ENCODE measurements around the gene PITX2.

DNA sequence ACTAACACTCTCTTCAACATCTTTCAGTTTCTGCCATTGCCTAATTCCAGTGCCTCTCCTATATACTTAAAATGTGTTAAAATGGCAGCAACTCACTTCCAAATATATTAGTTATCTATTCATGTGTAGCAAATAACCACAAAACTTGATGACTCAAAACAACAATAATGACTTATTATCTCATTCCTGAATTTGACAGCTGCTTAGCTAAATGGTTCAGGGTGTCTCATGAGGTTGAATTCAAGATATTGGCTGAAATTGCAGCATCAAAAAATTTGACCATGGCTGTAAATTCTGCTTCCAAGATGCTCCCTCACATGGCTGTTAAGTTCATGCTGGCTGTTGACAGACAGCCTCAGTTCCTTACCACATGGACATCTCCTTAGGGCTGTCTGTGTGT lies 25.3 kb downstream of the PITX2 start:
- no peak for TF ChIP-seq RFX5 (IDR thresholded peaks at IDR 0.05)
- TF ChIP-seq KDM1A (IDR thresholded peaks at IDR 0.05; ENCODE audit: low read depth) = no peak
- TF ChIP-seq, protein P1, sequence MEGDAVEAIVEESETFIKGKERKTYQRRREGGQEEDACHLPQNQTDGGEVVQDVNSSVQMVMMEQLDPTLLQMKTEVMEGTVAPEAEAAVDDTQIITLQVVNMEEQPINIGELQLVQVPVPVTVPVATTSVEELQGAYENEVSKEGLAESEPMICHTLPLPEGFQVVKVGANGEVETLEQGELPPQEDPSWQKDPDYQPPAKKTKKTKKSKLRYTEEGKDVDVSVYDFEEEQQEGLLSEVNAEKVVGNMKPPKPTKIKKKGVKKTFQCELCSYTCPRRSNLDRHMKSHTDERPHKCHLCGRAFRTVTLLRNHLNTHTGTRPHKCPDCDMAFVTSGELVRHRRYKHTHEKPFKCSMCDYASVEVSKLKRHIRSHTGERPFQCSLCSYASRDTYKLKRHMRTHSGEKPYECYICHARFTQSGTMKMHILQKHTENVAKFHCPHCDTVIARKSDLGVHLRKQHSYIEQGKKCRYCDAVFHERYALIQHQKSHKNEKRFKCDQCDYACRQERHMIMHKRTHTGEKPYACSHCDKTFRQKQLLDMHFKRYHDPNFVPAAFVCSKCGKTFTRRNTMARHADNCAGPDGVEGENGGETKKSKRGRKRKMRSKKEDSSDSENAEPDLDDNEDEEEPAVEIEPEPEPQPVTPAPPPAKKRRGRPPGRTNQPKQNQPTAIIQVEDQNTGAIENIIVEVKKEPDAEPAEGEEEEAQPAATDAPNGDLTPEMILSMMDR (IDR thresholded peaks at IDR 0.05) = no peak
- TF ChIP-seq EP300 (IDR thresholded peaks at IDR 0.05) = no peak
- TF ChIP-seq RAD21 (conservative IDR thresholded peaks at IDR 0.05 in 1 of 2, IDR thresholded peaks at IDR 0.05 in 1 of 2) = no peak
- TF ChIP-seq JUN (IDR thresholded peaks at IDR 0.05) = no peak
- TF ChIP-seq JUNB (IDR thresholded peaks at IDR 0.05) = no peak
- no peak for TF ChIP-seq FOSL2 (IDR thresholded peaks at IDR 0.05)
- TF ChIP-seq FOSL2 (CRISPR knock-in tag; IDR thresholded peaks at IDR 0.05) = no peak
- no peak for TF ChIP-seq MAX (IDR thresholded peaks at IDR 0.05)
- no peak for TF ChIP-seq POLR2A (IDR thresholded peaks at IDR 0.05; ENCODE audit: low read length)
- TF ChIP-seq RCOR1 (IDR thresholded peaks at IDR 0.05; ENCODE audit: low read depth, low read length) = no peak
- TF ChIP-seq, protein P2, sequence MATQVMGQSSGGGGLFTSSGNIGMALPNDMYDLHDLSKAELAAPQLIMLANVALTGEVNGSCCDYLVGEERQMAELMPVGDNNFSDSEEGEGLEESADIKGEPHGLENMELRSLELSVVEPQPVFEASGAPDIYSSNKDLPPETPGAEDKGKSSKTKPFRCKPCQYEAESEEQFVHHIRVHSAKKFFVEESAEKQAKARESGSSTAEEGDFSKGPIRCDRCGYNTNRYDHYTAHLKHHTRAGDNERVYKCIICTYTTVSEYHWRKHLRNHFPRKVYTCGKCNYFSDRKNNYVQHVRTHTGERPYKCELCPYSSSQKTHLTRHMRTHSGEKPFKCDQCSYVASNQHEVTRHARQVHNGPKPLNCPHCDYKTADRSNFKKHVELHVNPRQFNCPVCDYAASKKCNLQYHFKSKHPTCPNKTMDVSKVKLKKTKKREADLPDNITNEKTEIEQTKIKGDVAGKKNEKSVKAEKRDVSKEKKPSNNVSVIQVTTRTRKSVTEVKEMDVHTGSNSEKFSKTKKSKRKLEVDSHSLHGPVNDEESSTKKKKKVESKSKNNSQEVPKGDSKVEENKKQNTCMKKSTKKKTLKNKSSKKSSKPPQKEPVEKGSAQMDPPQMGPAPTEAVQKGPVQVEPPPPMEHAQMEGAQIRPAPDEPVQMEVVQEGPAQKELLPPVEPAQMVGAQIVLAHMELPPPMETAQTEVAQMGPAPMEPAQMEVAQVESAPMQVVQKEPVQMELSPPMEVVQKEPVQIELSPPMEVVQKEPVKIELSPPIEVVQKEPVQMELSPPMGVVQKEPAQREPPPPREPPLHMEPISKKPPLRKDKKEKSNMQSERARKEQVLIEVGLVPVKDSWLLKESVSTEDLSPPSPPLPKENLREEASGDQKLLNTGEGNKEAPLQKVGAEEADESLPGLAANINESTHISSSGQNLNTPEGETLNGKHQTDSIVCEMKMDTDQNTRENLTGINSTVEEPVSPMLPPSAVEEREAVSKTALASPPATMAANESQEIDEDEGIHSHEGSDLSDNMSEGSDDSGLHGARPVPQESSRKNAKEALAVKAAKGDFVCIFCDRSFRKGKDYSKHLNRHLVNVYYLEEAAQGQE (IDR thresholded peaks at IDR 0.05) = no peak

All from A549 (cell line).